K562 (cell line): ENCODE results near the gene NINJ1. TPM values are rescaled to one million over a fixed set of nuclear protein-coding genes. Genes with fewer than 3 reads are reported as not detected.

ENCODE experiments used
- ATF7 ChIP-seq: fragments of 450-650 bp; IDR thresholded peaks from 2 replicates; pipeline ENCODE4 v1.7.1; 2014; ENCODE audit warnings: mild to moderate bottlenecking, moderate library complexity
- CBX2 ChIP-seq: fragments of 200-600 bp; sonication (generic); IDR thresholded peaks from one replicate; pipeline ENCODE4 v1.6.1; 2012; ENCODE audit warnings: mild to moderate bottlenecking, low read length, inconsistent platforms; ENCODE audit not compliant: insufficient read depth, poor library complexity, severe bottlenecking
- CCAR2 ChIP-seq: fragments of 200-400 bp; formaldehyde crosslinking; IDR thresholded peaks from 2 replicates; pipeline ENCODE4 v1.6.1; 2017; ENCODE audit warnings: mild to moderate bottlenecking, low read depth, low read length
- CEBPG ChIP-seq, 3 experiments: fragments of 200-800 bp in 1 of 3; sonication (Bioruptor generic) in 1 of 3; sonication (generic) in 1 of 3; formaldehyde crosslinking in 1 of 3; IDR thresholded peaks in 2 of 3; conservative IDR thresholded peaks in 1 of 3; 2 replicates each; pipeline versions ENCODE4 v1.6.1 to v1.8.0; 2016 to 2022; ENCODE audit warnings: missing compliant biosample characterization in 2 of 3, missing genetic modification characterization in 2 of 3, mild to moderate bottlenecking in 1 of 3, missing genetic modification reagents in 1 of 3
- GTF2F1 ChIP-seq: IDR thresholded peaks from 2 replicates; pipeline ENCODE4 v1.6.1; 2011; ENCODE audit warnings: low read depth, low read length, improper control_type of control experiment
- NFATC3 ChIP-seq: fragments of 450-650 bp; IDR thresholded peaks from 2 replicates; pipeline ENCODE4 v1.6.1; 2017; ENCODE audit warnings: mild to moderate bottlenecking
- PTBP1 ChIP-seq: fragments of 200-400 bp; formaldehyde crosslinking; IDR thresholded peaks from 2 replicates; pipeline ENCODE4 v1.6.1; 2017; ENCODE audit warnings: low read depth, low read length
- SIX5 ChIP-seq, 2 experiments: IDR thresholded peaks; 2 replicates each; pipeline ENCODE4 v1.6.1; 2011; ENCODE audit warnings: low read length in 2 of 2, borderline replicate concordance in 1 of 2, low read depth in 1 of 2, mild to moderate bottlenecking in 1 of 2, moderate library complexity in 1 of 2; ENCODE audit not compliant: insufficient read depth in 1 of 2
- SMAD1 ChIP-seq: fragments of 150-350 bp; IDR thresholded peaks from 2 replicates; pipeline ENCODE4 v1.6.1; 2014; ENCODE audit warnings: low read length, low read depth; ENCODE audit not compliant: partially characterized antibody
- TAF15 ChIP-seq: fragments of 200-400 bp; formaldehyde crosslinking; IDR thresholded peaks from 2 replicates; pipeline ENCODE4 v1.6.1; 2017; ENCODE audit warnings: mild to moderate bottlenecking, low read depth, low read length, moderate library complexity
- ZBED1 ChIP-seq: IDR thresholded peaks from 2 replicates; pipeline ENCODE4 v1.6.1; 2014
- ZNF146 ChIP-seq: IDR thresholded peaks from one replicate; pipeline ENCODE4 v1.6.1; 2018; ENCODE audit warnings: missing compliant biosample characterization; ENCODE audit not compliant: unreplicated experiment
- ZNF224 ChIP-seq: sonication (generic); formaldehyde crosslinking; IDR thresholded peaks from 2 replicates; pipeline ENCODE4 v1.8.0; 2022; ENCODE audit warnings: mild to moderate bottlenecking, missing genetic modification reagents
- ZNF41 ChIP-seq: fragments of 250-450 bp; sonication (Bioruptor Pico); conservative IDR thresholded peaks from 2 replicates; pipeline ENCODE4 v1.4.0; 2020; ENCODE audit warnings: mild to moderate bottlenecking
- ZNF668 ChIP-seq: fragments of 250-450 bp; sonication (Bioruptor Pico); IDR thresholded peaks from 2 replicates; pipeline ENCODE4 v1.8.0; 2022; ENCODE audit warnings: mild to moderate bottlenecking, inconsistent platforms
- ZNF766 ChIP-seq: fragments of 200-800 bp; sonication (Bioruptor generic); conservative IDR thresholded peaks from 2 replicates; pipeline ENCODE4 v1.6.1; 2016; ENCODE audit warnings: missing genetic modification characterization, missing compliant biosample characterization
- polyA plus RNA-seq, 8 experiments: library from polyadenylated mRNA; depleted of rRNA in 4 of 8; stranded (reverse) in 5 of 8; unstranded in 3 of 8; fragments of >200 nt; fragmentation: Nextera tagmentation in 2 of 8; fragmentation: Illumina TruSeq in 1 of 8; extraction: Ambion mirVana in 2 of 8; extraction: Trizol in 1 of 8; gene quantifications; 2 replicates each; pipeline versions ENCODE4 v1.2.1 to v1.2.3, GENCODE V29; 2011 to 2014; ENCODE audit warnings: inconsistent platforms in 1 of 8, missing spikeins in 1 of 8
- total RNA-seq, 7 experiments: library from RNA; depleted of rRNA in 6 of 7; stranded (reverse); fragments of >200 nt in 6 of 7; fragmentation: Illumina TruSeq in 2 of 7; extraction: Trizol in 2 of 7; gene quantifications; 2 replicates each; pipeline versions ENCODE4 v1.2.1 to v1.2.3, GENCODE V29; 2011 to 2021; ENCODE audit warnings: low replicate concordance in 1 of 7
- TF ChIP-seq, protein P1 (sequence below): fragments of 450-650 bp; IDR thresholded peaks from 2 replicates; pipeline ENCODE4 v1.6.1; 2017; ENCODE audit warnings: antibody characterized with exemption, mild to moderate bottlenecking
- TF ChIP-seq, protein P2 (sequence below), 2 experiments: fragments of 450-650 bp; IDR thresholded peaks; 2 replicates each; pipeline ENCODE4 v1.6.1; 2018; ENCODE audit warnings: mild to moderate bottlenecking in 2 of 2, low read depth in 1 of 2; ENCODE audit not compliant: partially characterized antibody in 2 of 2
- TF ChIP-seq, protein P3 (sequence below), 3 experiments: IDR thresholded peaks in 2 of 3; conservative IDR thresholded peaks in 1 of 3; 2 replicates each; pipeline ENCODE4 v1.5.1; 2011 to 2012; ENCODE audit warnings: low read length in 3 of 3, mild to moderate bottlenecking in 3 of 3, control low read depth in 2 of 3, improper control_type of control experiment in 1 of 3, inconsistent platforms in 1 of 3, low read depth in 1 of 3, mixed read lengths in 1 of 3, moderate library complexity in 1 of 3; ENCODE audit not compliant: insufficient read depth in 2 of 3

NINJ1 gene
- total and polyA plus RNA-seq, 9 of the 15 experiments (the other 6 are each of a cell fraction or from before 2014, with no cell fraction given), result 0.13 to 8.4 (median 4.9) TPM

DNA sequence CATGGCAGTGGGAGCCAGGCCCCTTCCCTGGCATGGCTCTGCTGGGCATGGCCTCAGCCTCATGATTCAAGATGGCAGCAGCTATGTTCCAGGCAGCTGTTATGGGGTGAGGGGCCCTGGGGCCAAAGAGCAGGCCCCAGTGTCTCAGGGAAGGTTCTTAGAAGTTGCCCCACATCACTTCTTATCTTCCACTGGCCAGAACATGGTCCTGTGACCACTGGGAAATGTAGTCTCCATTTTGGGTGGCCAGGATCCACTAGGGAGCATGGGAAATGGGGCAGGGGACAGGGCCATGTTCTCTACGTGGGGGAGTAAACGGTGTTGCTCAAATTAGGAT lies 57.3 kb downstream of the NINJ1 start (continued):
- TF ChIP-seq SMAD1 (no peak), ZNF146 (CRISPR knock-in tag) (no peak), SIX5 (IDR thresholded peaks at IDR 0.05; ENCODE audit: borderline replicate concordance in 1 of 2, insufficient read depth in 1 of 2, low read depth in 1 of 2, low read length in 2 of 2) (no peak), ZNF41 (CRISPR knock-in tag) (peak; percentile 51; the same call in 1 of the 2 replicates), TAF15 (no peak), CCAR2 (no peak), ZNF668 (CRISPR knock-in tag) (peak; percentile 58; the same call in 1 of the 2 replicates), ZNF766 (CRISPR knock-in tag) (0 out of 2 replicates have a peak, but pooled peaks have one; percentile 23), GTF2F1 (no peak), ZBED1 (no peak), ZNF224 (no peak), ATF7 (no peak), CBX2 (no peak), NFATC3 (no peak), PTBP1 (no peak), CEBPG (CRISPR knock-in tag; IDR thresholded peaks at IDR 0.05) (no peak), CEBPG (tag; conservative IDR thresholded peaks at IDR 0.05 in 1 of 2, IDR thresholded peaks at IDR 0.05 in 1 of 2) (no peak)
- TF ChIP-seq, protein P1, sequence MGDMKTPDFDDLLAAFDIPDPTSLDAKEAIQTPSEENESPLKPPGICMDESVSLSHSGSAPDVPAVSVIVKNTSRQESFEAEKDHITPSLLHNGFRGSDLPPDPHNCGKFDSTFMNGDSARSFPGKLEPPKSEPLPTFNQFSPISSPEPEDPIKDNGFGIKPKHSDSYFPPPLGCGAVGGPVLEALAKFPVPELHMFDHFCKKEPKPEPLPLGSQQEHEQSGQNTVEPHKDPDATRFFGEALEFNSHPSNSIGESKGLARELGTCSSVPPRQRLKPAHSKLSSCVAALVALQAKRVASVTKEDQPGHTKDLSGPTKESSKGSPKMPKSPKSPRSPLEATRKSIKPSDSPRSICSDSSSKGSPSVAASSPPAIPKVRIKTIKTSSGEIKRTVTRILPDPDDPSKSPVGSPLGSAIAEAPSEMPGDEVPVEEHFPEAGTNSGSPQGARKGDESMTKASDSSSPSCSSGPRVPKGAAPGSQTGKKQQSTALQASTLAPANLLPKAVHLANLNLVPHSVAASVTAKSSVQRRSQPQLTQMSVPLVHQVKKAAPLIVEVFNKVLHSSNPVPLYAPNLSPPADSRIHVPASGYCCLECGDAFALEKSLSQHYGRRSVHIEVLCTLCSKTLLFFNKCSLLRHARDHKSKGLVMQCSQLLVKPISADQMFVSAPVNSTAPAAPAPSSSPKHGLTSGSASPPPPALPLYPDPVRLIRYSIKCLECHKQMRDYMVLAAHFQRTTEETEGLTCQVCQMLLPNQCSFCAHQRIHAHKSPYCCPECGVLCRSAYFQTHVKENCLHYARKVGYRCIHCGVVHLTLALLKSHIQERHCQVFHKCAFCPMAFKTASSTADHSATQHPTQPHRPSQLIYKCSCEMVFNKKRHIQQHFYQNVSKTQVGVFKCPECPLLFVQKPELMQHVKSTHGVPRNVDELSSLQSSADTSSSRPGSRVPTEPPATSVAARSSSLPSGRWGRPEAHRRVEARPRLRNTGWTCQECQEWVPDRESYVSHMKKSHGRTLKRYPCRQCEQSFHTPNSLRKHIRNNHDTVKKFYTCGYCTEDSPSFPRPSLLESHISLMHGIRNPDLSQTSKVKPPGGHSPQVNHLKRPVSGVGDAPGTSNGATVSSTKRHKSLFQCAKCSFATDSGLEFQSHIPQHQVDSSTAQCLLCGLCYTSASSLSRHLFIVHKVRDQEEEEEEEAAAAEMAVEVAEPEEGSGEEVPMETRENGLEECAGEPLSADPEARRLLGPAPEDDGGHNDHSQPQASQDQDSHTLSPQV, result peak; percentile 69
- TF ChIP-seq, protein P2, sequence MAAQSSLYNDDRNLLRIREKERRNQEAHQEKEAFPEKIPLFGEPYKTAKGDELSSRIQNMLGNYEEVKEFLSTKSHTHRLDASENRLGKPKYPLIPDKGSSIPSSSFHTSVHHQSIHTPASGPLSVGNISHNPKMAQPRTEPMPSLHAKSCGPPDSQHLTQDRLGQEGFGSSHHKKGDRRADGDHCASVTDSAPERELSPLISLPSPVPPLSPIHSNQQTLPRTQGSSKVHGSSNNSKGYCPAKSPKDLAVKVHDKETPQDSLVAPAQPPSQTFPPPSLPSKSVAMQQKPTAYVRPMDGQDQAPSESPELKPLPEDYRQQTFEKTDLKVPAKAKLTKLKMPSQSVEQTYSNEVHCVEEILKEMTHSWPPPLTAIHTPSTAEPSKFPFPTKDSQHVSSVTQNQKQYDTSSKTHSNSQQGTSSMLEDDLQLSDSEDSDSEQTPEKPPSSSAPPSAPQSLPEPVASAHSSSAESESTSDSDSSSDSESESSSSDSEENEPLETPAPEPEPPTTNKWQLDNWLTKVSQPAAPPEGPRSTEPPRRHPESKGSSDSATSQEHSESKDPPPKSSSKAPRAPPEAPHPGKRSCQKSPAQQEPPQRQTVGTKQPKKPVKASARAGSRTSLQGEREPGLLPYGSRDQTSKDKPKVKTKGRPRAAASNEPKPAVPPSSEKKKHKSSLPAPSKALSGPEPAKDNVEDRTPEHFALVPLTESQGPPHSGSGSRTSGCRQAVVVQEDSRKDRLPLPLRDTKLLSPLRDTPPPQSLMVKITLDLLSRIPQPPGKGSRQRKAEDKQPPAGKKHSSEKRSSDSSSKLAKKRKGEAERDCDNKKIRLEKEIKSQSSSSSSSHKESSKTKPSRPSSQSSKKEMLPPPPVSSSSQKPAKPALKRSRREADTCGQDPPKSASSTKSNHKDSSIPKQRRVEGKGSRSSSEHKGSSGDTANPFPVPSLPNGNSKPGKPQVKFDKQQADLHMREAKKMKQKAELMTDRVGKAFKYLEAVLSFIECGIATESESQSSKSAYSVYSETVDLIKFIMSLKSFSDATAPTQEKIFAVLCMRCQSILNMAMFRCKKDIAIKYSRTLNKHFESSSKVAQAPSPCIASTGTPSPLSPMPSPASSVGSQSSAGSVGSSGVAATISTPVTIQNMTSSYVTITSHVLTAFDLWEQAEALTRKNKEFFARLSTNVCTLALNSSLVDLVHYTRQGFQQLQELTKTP (IDR thresholded peaks at IDR 0.05; ENCODE audit: low read depth in 1 of 2, partially characterized antibody in 2 of 2), result peak in 1 of 2 experiments; percentile 57
- TF ChIP-seq, protein P3, sequence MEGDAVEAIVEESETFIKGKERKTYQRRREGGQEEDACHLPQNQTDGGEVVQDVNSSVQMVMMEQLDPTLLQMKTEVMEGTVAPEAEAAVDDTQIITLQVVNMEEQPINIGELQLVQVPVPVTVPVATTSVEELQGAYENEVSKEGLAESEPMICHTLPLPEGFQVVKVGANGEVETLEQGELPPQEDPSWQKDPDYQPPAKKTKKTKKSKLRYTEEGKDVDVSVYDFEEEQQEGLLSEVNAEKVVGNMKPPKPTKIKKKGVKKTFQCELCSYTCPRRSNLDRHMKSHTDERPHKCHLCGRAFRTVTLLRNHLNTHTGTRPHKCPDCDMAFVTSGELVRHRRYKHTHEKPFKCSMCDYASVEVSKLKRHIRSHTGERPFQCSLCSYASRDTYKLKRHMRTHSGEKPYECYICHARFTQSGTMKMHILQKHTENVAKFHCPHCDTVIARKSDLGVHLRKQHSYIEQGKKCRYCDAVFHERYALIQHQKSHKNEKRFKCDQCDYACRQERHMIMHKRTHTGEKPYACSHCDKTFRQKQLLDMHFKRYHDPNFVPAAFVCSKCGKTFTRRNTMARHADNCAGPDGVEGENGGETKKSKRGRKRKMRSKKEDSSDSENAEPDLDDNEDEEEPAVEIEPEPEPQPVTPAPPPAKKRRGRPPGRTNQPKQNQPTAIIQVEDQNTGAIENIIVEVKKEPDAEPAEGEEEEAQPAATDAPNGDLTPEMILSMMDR (IDR thresholded peaks at IDR 0.05 in 2 of 3, conservative IDR thresholded peaks at IDR 0.05 in 1 of 3; ENCODE audit: insufficient read depth in 2 of 3, low read depth in 1 of 3, low read length in 3 of 3), result no peak
